Progenitor cell of endocrine pancreas (in vitro differentiated cells): ENCODE data around the gene SCN3A. TPM values are rescaled to one million over a fixed set of nuclear protein-coding genes. Genes with fewer than 3 reads are reported as not detected.

Experiments
- DNase-seq: peaks from one replicate; pipeline ENCODE4 v3.0.0; 2021; ENCODE audit warnings: low spot score; ENCODE audit not compliant: unreplicated experiment
- H3K27ac Mint-ChIP-seq: 2 replicates; pipeline ENCODE4 v1.8.0; 2021; ENCODE audit warnings: mild to moderate bottlenecking, moderate library complexity, mixed read lengths
- H3K27me3 Mint-ChIP-seq: 2 replicates; pipeline ENCODE4 v1.8.0; 2021; ENCODE audit warnings: mixed read lengths
- H3K36me3 Mint-ChIP-seq: 2 replicates; pipeline ENCODE4 v1.8.0; 2022; ENCODE audit warnings: mixed read lengths; ENCODE audit not compliant: insufficient read depth
- H3K4me1 Mint-ChIP-seq: 2 replicates; pipeline ENCODE4 v1.8.0; 2021; ENCODE audit warnings: low read depth, mixed read lengths
- H3K4me3 Mint-ChIP-seq: 2 replicates; pipeline ENCODE4 v1.8.0; 2021; ENCODE audit warnings: low read depth, mild to moderate bottlenecking, moderate library complexity, mixed read lengths
- H3K9me3 Mint-ChIP-seq: 2 replicates; pipeline ENCODE4 v1.8.0; 2021; ENCODE audit warnings: low read depth, mixed read lengths
- total RNA-seq: library from RNA; stranded (reverse); gene quantifications from 2 replicates; pipeline ENCODE4 v1.2.1, GENCODE V29; 2021
- TF ChIP-seq, protein P1 (sequence below): fragments of 200-600 bp; sonication (generic); IDR thresholded peaks from one replicate; pipeline ENCODE4 v1.5.0; 2021; ENCODE audit warnings: antibody characterized with exemption, mild to moderate bottlenecking; ENCODE audit not compliant: unreplicated experiment

SCN3A gene
- total RNA-seq, 1 donor from 2014 or later = 4.7 TPM

DNA sequence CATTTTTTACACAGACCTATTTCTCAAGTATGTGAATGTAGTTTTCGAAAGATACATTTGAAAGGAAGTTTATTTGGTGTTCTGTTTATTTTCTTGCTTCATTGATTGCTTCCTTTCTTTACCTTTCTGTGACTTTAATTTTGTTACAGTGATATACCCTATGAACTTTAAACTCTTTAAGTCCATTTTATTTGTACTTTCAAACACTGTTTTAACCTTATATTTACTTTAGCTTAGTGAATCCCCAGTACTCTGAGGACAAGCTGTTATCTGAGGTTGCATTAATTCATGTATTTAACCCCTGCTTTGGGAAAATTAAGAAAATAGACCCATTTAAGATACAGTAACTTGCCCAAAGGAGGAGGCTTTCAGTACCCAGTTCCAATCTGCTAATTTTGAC, 93.5 kb downstream of the SCN3A start:
- no peak overlapping the region for H3K4me3 Mint-ChIP-seq
- peaks cover 3% of the 10 kb centered on the region for H3K9me3 Mint-ChIP-seq
- no peak for DNase-seq
- TF ChIP-seq, protein P1, sequence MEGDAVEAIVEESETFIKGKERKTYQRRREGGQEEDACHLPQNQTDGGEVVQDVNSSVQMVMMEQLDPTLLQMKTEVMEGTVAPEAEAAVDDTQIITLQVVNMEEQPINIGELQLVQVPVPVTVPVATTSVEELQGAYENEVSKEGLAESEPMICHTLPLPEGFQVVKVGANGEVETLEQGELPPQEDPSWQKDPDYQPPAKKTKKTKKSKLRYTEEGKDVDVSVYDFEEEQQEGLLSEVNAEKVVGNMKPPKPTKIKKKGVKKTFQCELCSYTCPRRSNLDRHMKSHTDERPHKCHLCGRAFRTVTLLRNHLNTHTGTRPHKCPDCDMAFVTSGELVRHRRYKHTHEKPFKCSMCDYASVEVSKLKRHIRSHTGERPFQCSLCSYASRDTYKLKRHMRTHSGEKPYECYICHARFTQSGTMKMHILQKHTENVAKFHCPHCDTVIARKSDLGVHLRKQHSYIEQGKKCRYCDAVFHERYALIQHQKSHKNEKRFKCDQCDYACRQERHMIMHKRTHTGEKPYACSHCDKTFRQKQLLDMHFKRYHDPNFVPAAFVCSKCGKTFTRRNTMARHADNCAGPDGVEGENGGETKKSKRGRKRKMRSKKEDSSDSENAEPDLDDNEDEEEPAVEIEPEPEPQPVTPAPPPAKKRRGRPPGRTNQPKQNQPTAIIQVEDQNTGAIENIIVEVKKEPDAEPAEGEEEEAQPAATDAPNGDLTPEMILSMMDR = no peak
- H3K27me3 Mint-ChIP-seq = no peaks in the 10 kb centered on the region
- no peak overlapping the region for H3K27ac Mint-ChIP-seq
- H3K36me3 Mint-ChIP-seq = no peaks in the 10 kb centered on the region
- peaks cover 43% of the 10 kb centered on the region for H3K4me1 Mint-ChIP-seq

DNA sequence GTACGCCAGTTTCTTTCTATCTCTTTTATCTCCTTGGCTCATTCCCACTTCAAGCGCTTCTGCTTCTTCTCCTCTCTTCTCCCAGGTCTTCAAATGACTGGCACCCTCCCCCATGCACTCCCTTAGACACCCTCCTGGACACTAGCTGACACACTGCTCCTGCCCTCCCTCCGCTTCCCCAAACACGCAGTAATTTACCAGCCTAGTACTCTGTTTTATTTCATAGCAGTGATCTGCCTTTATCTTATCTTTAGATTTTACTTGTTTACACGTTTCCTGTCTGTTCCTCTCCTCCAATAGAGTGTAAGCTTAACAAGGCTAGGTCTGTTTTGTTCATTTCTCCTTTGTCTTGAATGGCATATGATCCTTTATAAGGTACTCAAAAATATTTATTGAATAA, 93.9 kb downstream of the SCN3A start:
- Mint-ChIP-seq H3K36me3 (no peaks in the 10 kb centered on the region), H3K4me1 (peaks cover 43% of the 10 kb centered on the region), H3K9me3 (peaks cover 3% of the 10 kb centered on the region), H3K27ac (no peak overlapping the region), H3K27me3 (no peaks in the 10 kb centered on the region), H3K4me3 (no peak overlapping the region)
- TF ChIP-seq, protein P1 = no peak
- no peak for DNase-seq

DNA sequence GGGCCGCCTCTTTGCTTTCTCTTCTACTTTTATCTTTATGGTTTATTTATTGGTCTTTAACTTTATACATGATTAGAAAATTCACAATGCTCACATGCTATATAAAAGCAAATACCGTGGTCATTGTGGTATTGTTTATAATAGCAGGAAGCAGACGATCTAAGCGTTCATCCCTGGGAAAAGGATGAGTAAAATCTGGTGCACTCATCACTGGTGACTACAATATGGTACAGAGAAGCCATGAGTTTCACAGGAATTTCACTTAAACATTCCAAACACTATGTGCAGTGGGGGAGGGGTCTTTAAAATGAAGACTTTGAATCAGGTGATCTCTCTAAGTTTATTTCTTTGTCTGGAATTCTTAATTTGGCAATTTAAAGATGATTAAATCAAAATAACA, 97.9 kb downstream of the SCN3A start:
- Mint-ChIP-seq H3K4me1 (peaks cover 18% of the 10 kb centered on the region), H3K9me3 (peaks cover 3% of the 10 kb centered on the region), H3K27me3 (no peaks in the 10 kb centered on the region), H3K36me3 (no peaks in the 10 kb centered on the region), H3K4me3 (no peak overlapping the region), H3K27ac (no peak overlapping the region)
- DNase-seq = no peak
- TF ChIP-seq, protein P1 = no peak

DNA sequence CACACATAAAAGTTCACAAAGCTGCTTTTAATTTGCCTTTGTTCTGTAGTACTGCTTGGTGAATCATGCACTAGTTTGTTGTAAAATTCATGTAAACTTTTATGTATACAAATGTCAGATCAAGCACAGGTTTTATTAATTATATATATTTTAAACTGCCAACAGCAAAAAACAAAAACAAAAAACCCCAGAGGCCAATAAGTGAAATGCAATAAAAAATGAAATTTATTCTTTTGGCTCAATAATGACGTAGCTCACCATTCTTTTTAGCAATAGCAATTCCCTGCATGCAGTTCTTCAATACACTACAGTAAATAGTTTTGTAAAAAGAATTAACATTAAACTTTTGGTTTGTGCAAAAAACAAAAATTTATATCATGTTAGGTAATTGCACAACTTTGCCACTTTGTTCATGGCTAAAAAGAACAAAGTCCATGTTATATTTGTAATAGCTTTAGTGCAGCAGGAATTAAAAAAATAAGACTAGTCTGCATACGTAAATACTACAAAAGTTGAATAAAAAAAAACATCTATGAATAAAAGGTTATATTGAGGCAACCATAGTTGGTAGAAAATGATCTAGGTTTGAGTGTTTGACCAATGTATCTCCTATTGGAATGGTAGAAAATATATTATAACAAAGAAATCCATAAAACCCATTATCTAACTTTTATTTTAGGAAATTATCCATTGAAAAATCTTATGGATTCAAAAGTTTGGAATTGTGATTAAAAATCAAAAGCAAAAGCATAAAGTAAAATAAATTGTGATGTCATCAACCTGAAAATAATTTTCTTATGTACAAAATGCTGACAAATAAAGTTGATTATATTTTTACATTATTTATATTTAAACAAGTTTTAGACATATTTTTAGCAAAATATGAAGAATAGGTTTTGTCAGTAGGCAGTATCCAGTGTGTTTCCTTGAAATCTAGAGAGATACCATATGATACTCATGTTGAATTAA, 115.6 kb downstream of the SCN3A start:
- H3K27ac Mint-ChIP-seq = no peak overlapping the region
- H3K4me1 Mint-ChIP-seq = peaks cover 2% of the 10 kb centered on the region

DNA sequence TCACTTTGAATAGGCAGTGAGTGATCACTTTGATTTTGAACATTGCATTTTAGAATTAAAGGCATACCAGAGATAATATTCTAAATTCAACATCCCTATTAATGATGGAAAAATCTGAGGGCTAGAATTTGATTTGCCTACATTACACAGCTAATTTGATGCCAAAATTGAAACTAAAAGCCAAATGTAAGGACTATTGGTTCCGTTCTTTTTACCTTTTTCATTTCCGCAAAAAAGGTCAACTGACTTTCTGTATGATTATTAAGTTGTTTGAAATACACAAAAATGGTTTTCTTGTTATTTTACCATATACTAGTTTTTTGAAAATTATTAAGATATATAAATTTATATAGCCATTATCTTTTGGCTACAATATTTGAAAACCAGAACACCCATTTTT, 117.5 kb downstream of the SCN3A start:
- H3K4me1 Mint-ChIP-seq = peaks cover 2% of the 10 kb centered on the region
- TF ChIP-seq, protein P1 = no peak
- no peak overlapping the region for H3K4me3 Mint-ChIP-seq
- no peak for DNase-seq
- H3K27me3 Mint-ChIP-seq = no peaks in the 10 kb centered on the region
- H3K36me3 Mint-ChIP-seq = peaks cover 3% of the 10 kb centered on the region
- no peak overlapping the region for H3K27ac Mint-ChIP-seq
- peaks cover 10% of the 10 kb centered on the region for H3K9me3 Mint-ChIP-seq

More for the DNA sequence above, 115.6 kb downstream of the SCN3A start:
- no peaks in the 10 kb centered on the region for H3K36me3 Mint-ChIP-seq
- H3K4me3 Mint-ChIP-seq = no peak overlapping the region
- H3K27me3 Mint-ChIP-seq = no peaks in the 10 kb centered on the region
- no peaks in the 10 kb centered on the region for H3K9me3 Mint-ChIP-seq
- TF ChIP-seq, protein P1 = peak; percentile 15
- DNase-seq = no peak
